NCI-H1930 (cell line): ENCODE results near the gene MAGI3.
"Not testable (repeated sequence)": the region's sequence is repeated elsewhere in the genome, so short reads cannot be mapped to it uniquely, and the experiment has no call there.

Experiments used
- DNase-seq, 2 experiments: peaks; one replicate each; lab custom pipeline; 2025; lab: John Stamatoyannopoulos, UW

The MAGI3 gene

GRCh38 chr1:113399062-113399583, 8.8 kb downstream of the MAGI3 start:
- no peak for DNase-seq

GRCh38 chr1:113401067-113401466, 10.8 kb downstream of the MAGI3 start:
- DNase-seq = no peak

GRCh38 chr1:113401728-113402127, 11.4 kb downstream of the MAGI3 start:
- DNase-seq = no peak

GRCh38 chr1:113403065-113403464, 12.8 kb downstream of the MAGI3 start:
- DNase-seq = no peak

- DNase-seq = no peak
Measured at GRCh38 chr1:113405573-113405972, 15.3 kb downstream of the MAGI3 start.

GRCh38 chr1:113406149-113406548, 15.8 kb downstream of the MAGI3 start:
- DNase-seq = not testable (repeated sequence)

GRCh38 chr1:113409363-113409762, 19.0 kb downstream of the MAGI3 start:
- no peak for DNase-seq

GRCh38 chr1:113412020-113412419, 21.7 kb downstream of the MAGI3 start:
- DNase-seq = not testable (repeated sequence)

- peak in 1 of 2 experiments; percentile 17 for DNase-seq
Measured at GRCh38 chr1:113415310-113416070, 25.2 kb downstream of the MAGI3 start.

- peak in 1 of 2 experiments; percentile 15 for DNase-seq
Measured at GRCh38 chr1:113416071-113416470, 25.8 kb downstream of the MAGI3 start.

GRCh38 chr1:113416496-113416895, 26.2 kb downstream of the MAGI3 start:
- DNase-seq = no peak

- DNase-seq = no peak
Measured at GRCh38 chr1:113422315-113423068, 32.2 kb downstream of the MAGI3 start.

- DNase-seq = no peak
Measured at GRCh38 chr1:113423826-113424225, 33.5 kb downstream of the MAGI3 start.

- no peak for DNase-seq
Measured at GRCh38 chr1:113429461-113430153, 39.3 kb downstream of the MAGI3 start.

- DNase-seq = no peak
Measured at GRCh38 chr1:113433184-113433583, 42.9 kb downstream of the MAGI3 start.

GRCh38 chr1:113434081-113434873, 44.0 kb downstream of the MAGI3 start:
- DNase-seq = no peak

- no peak for DNase-seq
Measured at GRCh38 chr1:113434874-113435175, 44.5 kb downstream of the MAGI3 start.

- no peak for DNase-seq
Measured at GRCh38 chr1:113437554-113438341, 47.4 kb downstream of the MAGI3 start.

GRCh38 chr1:113438505-113439276, 48.4 kb downstream of the MAGI3 start:
- no peak for DNase-seq

- DNase-seq = no peak
Measured at GRCh38 chr1:113439277-113439670, 49.0 kb downstream of the MAGI3 start.
